ENCODE measurements around the gene FGFR3. TPM values are rescaled to one million over a fixed set of nuclear protein-coding genes. Genes with fewer than 3 reads are reported as not detected.

The FGFR3 gene
- total and polyA plus RNA-seq, 2 experiments from 2014 or later: 0.10 to 0.97 TPM

DNA sequence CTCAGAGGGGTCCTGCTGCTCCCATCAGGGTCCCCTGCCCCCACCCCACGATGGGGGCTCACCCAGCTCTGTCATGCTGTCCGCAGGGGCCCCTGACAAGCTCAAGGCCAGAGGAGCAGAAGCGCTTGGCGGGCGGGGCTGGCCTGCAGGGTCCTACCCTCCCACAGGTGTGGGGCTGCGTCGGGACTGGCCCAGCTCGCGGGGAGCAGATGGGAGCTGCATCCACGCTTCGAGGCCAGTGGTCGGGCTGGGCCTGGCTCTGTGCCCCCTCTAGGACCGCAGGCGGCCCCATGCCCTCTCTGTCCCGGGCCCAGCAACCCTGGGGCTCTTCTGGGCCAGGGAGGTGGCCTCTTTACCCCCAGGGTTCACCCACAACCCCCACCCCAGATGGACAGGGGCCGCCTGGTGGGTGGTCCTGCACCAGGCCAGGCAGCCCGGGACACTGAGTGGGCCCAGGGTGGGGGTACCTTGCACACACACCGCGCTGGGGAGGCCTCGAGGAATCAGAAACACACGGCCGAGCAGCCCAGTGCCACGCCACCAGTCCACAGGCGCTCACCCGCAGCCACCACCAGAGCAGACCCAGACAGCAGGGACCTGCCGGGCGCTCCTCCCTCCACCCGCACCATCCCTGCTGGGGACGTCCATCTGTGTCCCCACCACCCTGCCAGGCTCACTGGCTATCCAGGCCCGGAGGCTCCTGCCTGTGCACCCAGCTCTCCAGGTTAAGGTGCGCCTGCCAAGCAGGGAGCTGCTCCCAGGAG, 41.8 kb upstream of the FGFR3 start:
- in situ Hi-C loops (cut with MboI): no loop called here

DNA sequence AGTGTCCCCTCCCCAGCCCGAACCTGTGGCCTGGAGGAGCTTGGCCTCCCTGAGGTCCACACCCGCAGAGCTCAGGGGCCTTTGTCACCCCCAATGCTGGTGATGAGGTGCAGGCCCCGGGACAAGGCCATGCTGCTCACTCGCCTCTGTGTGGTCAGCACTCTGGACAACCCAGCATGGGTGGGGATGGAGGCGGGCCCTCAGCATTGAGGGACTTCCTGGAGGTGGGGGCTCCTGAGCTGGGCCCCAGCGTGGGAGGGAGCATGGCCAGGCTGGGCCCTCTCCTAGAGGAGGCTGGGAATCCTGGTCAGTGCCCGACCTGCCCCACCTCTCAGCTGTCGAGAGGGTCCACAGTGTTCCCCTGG, 41.2 kb upstream of the FGFR3 start:
- Histone ChIP-seq H2AFZ (no peak overlapping the region), H3K9me3 (ENCODE audit: low read depth) (no peaks in the 10 kb centered on the region), H3K4me1 (ENCODE audit: insufficient read depth) (no peaks in the 10 kb centered on the region), H3K27me3 (replicated peaks; ENCODE audit: insufficient read depth) (no peaks in the 10 kb centered on the region), H3F3A (ENCODE audit: insufficient read depth) (no peaks in the 10 kb centered on the region), H3K9me2 (ENCODE audit: insufficient read depth) (no peaks in the 10 kb centered on the region), H4K20me1 (ENCODE audit: insufficient read depth) (no peaks in the 10 kb centered on the region), H3K4me3 (no peak overlapping the region), H3K36me3 (ENCODE audit: low read depth) (no peaks in the 10 kb centered on the region), H3K4me2 (ENCODE audit: unreplicated experiment) (no peak overlapping the region), H3K79me2 (ENCODE audit: insufficient read depth) (no peaks in the 10 kb centered on the region), H3K27ac (no peak overlapping the region), H3K9ac (no peak overlapping the region)
- no peak for TF ChIP-seq EZH2 (IDR thresholded peaks at IDR 0.05; ENCODE audit: insufficient read depth, poor library complexity, severe bottlenecking)
- no peak for TF ChIP-seq EZH2phosphoT487 (IDR thresholded peaks at IDR 0.05; ENCODE audit: insufficient read depth, low read depth)
- in situ Hi-C loops (cut with MboI): no loop called here
- WGBS, 2 experiments (ENCODE audit: low coverage in 1 of 2, low lambda C conversion rate in 2 of 2, missing lambda C conversion rate in 2 of 2): 80 to 90% methylated on average over 4 to 8 of the region's 8 CpGs
- DNase-seq: no peak

More for the DNA sequence above, 41.8 kb upstream of the FGFR3 start:
- H3K36me3 ChIP-seq (ENCODE audit: low read depth): no peaks in the 10 kb centered on the region
- H2AFZ ChIP-seq: no peak overlapping the region
- H4K20me1 ChIP-seq (ENCODE audit: insufficient read depth): no peaks in the 10 kb centered on the region
- no peaks in the 10 kb centered on the region for H3K4me1 ChIP-seq (ENCODE audit: insufficient read depth)
- H3K9me3 ChIP-seq (ENCODE audit: low read depth): no peaks in the 10 kb centered on the region
- H3K9ac ChIP-seq: no peak overlapping the region
- 78 to 84% methylated on average over 20 to 28 of the region's 31 CpGs for WGBS, 2 experiments (ENCODE audit: low coverage in 1 of 2, low lambda C conversion rate in 2 of 2, missing lambda C conversion rate in 2 of 2)
- H3K4me2 ChIP-seq (ENCODE audit: unreplicated experiment): no peak overlapping the region
- H3K9me2 ChIP-seq (ENCODE audit: insufficient read depth): no peaks in the 10 kb centered on the region
- no peaks in the 10 kb centered on the region for H3K27me3 ChIP-seq (replicated peaks; ENCODE audit: insufficient read depth)
- no peak for TF ChIP-seq EZH2phosphoT487 (IDR thresholded peaks at IDR 0.05; ENCODE audit: insufficient read depth, low read depth)
- no peak for TF ChIP-seq EZH2 (IDR thresholded peaks at IDR 0.05; ENCODE audit: insufficient read depth, poor library complexity, severe bottlenecking)
- no peaks in the 10 kb centered on the region for H3K79me2 ChIP-seq (ENCODE audit: insufficient read depth)
- no peak overlapping the region for H3K4me3 ChIP-seq
- H3F3A ChIP-seq (ENCODE audit: insufficient read depth): no peaks in the 10 kb centered on the region
- DNase-seq: no peak
- H3K27ac ChIP-seq: no peak overlapping the region

DNA sequence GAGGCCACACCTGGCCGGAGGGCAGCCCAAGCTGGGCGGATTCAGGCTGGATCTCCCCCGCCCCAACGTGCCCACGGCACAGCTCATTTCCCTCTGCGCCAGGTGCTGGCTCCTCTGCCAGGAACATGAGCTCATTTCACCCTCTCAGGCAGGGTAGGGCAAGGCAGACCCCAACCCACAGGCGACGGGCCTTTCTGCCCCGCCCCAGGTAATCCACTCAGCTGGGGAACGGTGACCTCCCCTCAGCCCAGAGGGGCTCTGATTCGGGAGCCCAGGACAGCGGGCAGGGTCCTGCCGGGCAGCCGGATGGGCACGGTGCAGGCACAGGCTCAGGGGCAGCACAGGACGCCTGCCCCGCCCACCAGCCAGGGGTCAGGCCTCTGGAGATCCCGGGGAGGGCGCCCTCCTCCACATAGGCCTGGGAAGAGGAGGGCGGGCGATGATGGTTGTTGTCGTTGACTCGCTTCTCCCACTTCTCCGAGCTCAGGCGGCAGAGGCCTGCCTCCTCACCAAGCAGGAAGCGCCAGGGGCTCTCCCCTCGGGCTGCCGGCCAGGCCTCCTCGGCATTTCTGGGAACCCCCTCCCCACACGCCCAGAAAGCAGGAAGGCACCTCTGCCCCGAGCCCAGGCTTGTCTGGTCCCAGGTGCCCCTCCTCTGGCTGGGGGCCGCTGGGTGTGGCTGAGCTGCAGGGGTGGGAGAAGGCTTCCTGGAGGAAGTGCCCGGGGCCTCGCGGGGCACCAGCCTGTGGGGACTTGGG, 40.6 kb upstream of the FGFR3 start:
- Histone ChIP-seq H3K4me2 (ENCODE audit: unreplicated experiment) (no peak overlapping the region), H4K20me1 (ENCODE audit: insufficient read depth) (no peaks in the 10 kb centered on the region), H3K27me3 (replicated peaks; ENCODE audit: insufficient read depth) (no peaks in the 10 kb centered on the region), H3F3A (ENCODE audit: insufficient read depth) (no peaks in the 10 kb centered on the region), H3K4me1 (ENCODE audit: insufficient read depth) (no peaks in the 10 kb centered on the region), H2AFZ (no peak overlapping the region), H3K9ac (no peak overlapping the region), H3K79me2 (ENCODE audit: insufficient read depth) (no peaks in the 10 kb centered on the region), H3K9me3 (ENCODE audit: low read depth) (no peaks in the 10 kb centered on the region), H3K27ac (no peak overlapping the region), H3K4me3 (no peak overlapping the region), H3K36me3 (ENCODE audit: low read depth) (no peaks in the 10 kb centered on the region), H3K9me2 (ENCODE audit: insufficient read depth) (no peaks in the 10 kb centered on the region)
- TF ChIP-seq EZH2 (IDR thresholded peaks at IDR 0.05; ENCODE audit: insufficient read depth, poor library complexity, severe bottlenecking): no peak
- TF ChIP-seq EZH2phosphoT487 (IDR thresholded peaks at IDR 0.05; ENCODE audit: insufficient read depth, low read depth): no peak
- in situ Hi-C loops (cut with MboI): no loop called here
- no peak for DNase-seq
- 63 to 67% methylated on average over 29 to 34 of the region's 35 CpGs for WGBS, 2 experiments (ENCODE audit: low coverage in 1 of 2, low lambda C conversion rate in 2 of 2, missing lambda C conversion rate in 2 of 2)

DNA sequence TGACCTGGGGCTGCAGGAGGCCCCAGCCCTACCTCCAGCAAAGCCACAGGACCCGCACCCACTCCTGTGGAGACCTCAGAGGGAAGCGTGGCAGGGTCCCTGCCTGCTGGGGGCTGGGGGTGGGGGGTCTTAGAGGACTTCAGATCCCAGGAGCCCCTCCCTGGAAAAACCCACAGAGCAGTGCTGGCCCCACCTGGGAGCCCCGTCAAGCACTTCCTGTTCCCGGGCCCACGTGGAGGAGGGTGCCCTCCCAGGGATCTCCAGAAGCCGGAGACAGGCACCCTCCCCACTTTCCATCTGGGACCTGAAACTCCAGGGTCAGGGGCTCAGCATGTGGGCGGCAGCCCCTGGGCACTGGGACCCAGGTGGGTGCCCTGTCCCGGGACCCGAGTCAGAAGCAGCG, 39.8 kb upstream of the FGFR3 start:
- DNase-seq: no peak
- Histone ChIP-seq H3K27me3 (replicated peaks; ENCODE audit: insufficient read depth) (no peaks in the 10 kb centered on the region), H3K79me2 (ENCODE audit: insufficient read depth) (no peaks in the 10 kb centered on the region), H3K4me2 (ENCODE audit: unreplicated experiment) (no peak overlapping the region), H3K9me3 (ENCODE audit: low read depth) (no peaks in the 10 kb centered on the region), H3K4me3 (no peak overlapping the region), H3K9me2 (ENCODE audit: insufficient read depth) (no peaks in the 10 kb centered on the region), H3F3A (ENCODE audit: insufficient read depth) (no peaks in the 10 kb centered on the region), H3K4me1 (ENCODE audit: insufficient read depth) (no peaks in the 10 kb centered on the region), H3K36me3 (ENCODE audit: low read depth) (no peaks in the 10 kb centered on the region), H2AFZ (no peak overlapping the region), H3K9ac (no peak overlapping the region), H4K20me1 (ENCODE audit: insufficient read depth) (no peaks in the 10 kb centered on the region), H3K27ac (no peak overlapping the region)
- in situ Hi-C loops (cut with MboI): no loop called here
- WGBS, 2 experiments (ENCODE audit: low coverage in 1 of 2, low lambda C conversion rate in 2 of 2, missing lambda C conversion rate in 2 of 2): 79 to 83% methylated on average over 9 to 10 of the region's 10 CpGs
- TF ChIP-seq EZH2phosphoT487 (IDR thresholded peaks at IDR 0.05; ENCODE audit: insufficient read depth, low read depth) (no peak), EZH2 (IDR thresholded peaks at IDR 0.05; ENCODE audit: insufficient read depth, poor library complexity, severe bottlenecking) (no peak)
